SH-SY5Y (cell line): Measurements from ENCODE around the gene NSD1.

ENCODE experiments used
- GATA2 ChIP-seq: IDR thresholded peaks from 2 replicates; pipeline ENCODE4 v1.6.1; 2011; ENCODE audit warnings: mild to moderate bottlenecking, low read depth, low read length
- GATA3 ChIP-seq: IDR thresholded peaks from 2 replicates; pipeline ENCODE4 v1.6.1; 2011; ENCODE audit warnings: low read depth, mild to moderate bottlenecking, low read length, moderate library complexity

- TF ChIP-seq GATA2 (no peak), GATA3 (no peak)
Measured at GRCh38 chr5:177163500-177163899, 29.9 kb downstream of the NSD1 start.
